K562 (cell line): ENCODE data around the gene NDP. TPM values are rescaled to one million over a fixed set of nuclear protein-coding genes. Genes with fewer than 3 reads are reported as not detected.

Experiments
- ATAC-seq: fragments of 200-7000 bp; cut with Tn5 transposase; 3 replicates; pipeline ENCODE4 v1.9.1; 2020; ENCODE audit warnings: moderate library complexity
- BruUV-seq: library from RNA; stranded (reverse); fragments of 400-500 nt; replicated peaks from 2 replicates; lab custom pipeline; 2021; lab: Mats Ljungman, UMichigan
- CTCF ChIA-PET: fragments of 300-600 bp; formaldehyde crosslinking; extraction: SDS; loops from one replicate; lab custom pipeline; 2021; ENCODE audit warnings: low intra/inter-chr PET ratio; lab: Yijun Ruan, JAX
- POLR2A ChIA-PET: fragments of 300-600, 350-650 bp; sonication (Branson Sonifier 250); formaldehyde crosslinking; extraction: SDS; loops from one replicate; lab custom pipeline; 2021; ENCODE audit warnings: antibody characterized with exemption, inconsistent platforms; lab: Yijun Ruan, JAX
- DNase-seq, 4 experiments: peaks; one replicate each; pipeline versions ENCODE4 v3.0.0 to v3.0.0-alpha.2; 2011 to 2018; ENCODE audit warnings: low spot score in 3 of 4, mixed read lengths in 3 of 4; ENCODE audit errors: extremely low read depth in 1 of 4
- FAIRE-seq: peaks from 2 replicates; lab custom pipeline; 2011; peaks lifted over from hg19 to GRCh38; lab: Jason Lieb, UNC
- H2AFZ ChIP-seq: 2 replicates; pipeline ENCODE4 v1.6.0; 2011; ENCODE audit warnings: low read depth, low read length, control low read depth, inconsistent platforms
- H3K27ac ChIP-seq: fragments of 200-600 bp; 3 replicates; pipeline ENCODE4 v1.8.0; 2011; ENCODE audit warnings: low read depth, mild to moderate bottlenecking, control low read depth, inconsistent platforms, low read length, moderate library complexity, mixed read lengths; ENCODE audit errors: extremely low read depth
- H3K27me3 ChIP-seq, 2 experiments: fragments of 300-600 bp in 1 of 2; 2 replicates in 1 of 2; 3 replicates in 1 of 2; pipeline versions ENCODE4 v1.6.0 to v1.8.0; 2011; ENCODE audit warnings: inconsistent platforms in 2 of 2, low read length in 2 of 2, mild to moderate bottlenecking in 1 of 2, mixed read lengths in 1 of 2, moderate library complexity in 1 of 2; ENCODE audit not compliant: control insufficient read depth in 2 of 2, insufficient read depth in 2 of 2
- H3K36me3 ChIP-seq: fragments of 300-600 bp; 3 replicates; pipeline ENCODE4 v1.8.0; 2011; ENCODE audit warnings: mild to moderate bottlenecking, low read length, inconsistent platforms; ENCODE audit not compliant: control insufficient read depth, insufficient read depth
- H3K4me1 ChIP-seq, 2 experiments: fragments of 200-600 bp in 1 of 2; replicated peaks in 1 of 2; 2 replicates in 1 of 2; 3 replicates in 1 of 2; pipeline versions ENCODE4 v1.5.1 to v1.8.0; 2011; ENCODE audit warnings: inconsistent platforms in 2 of 2, low read length in 2 of 2, mild to moderate bottlenecking in 1 of 2, mixed read lengths in 1 of 2, moderate library complexity in 1 of 2; ENCODE audit not compliant: control insufficient read depth in 2 of 2, insufficient read depth in 2 of 2
- H3K4me2 ChIP-seq: 2 replicates; pipeline ENCODE4 v1.6.1; 2011; ENCODE audit warnings: low read length, control low read depth, inconsistent platforms, mixed read lengths; ENCODE audit not compliant: insufficient read depth
- H3K4me3 ChIP-seq: fragments of 200-600 bp; sonication (generic), shearing (Covaris generic); 2 replicates; pipeline ENCODE4 v1.5.1; 2016; ENCODE audit warnings: control low read depth, inconsistent platforms
- H3K79me2 ChIP-seq: fragments of 200-600 bp; 3 replicates; pipeline ENCODE4 v1.8.0; 2011; ENCODE audit warnings: low read length, inconsistent platforms; ENCODE audit not compliant: control insufficient read depth, insufficient read depth
- H3K9ac ChIP-seq, 2 experiments: 2 replicates each; pipeline versions ENCODE4 v1.6.0 to v1.6.1; 2011; ENCODE audit warnings: low read depth in 2 of 2, low read length in 2 of 2, control low read depth in 1 of 2, inconsistent platforms in 1 of 2, mild to moderate bottlenecking in 1 of 2, mixed read lengths in 1 of 2; ENCODE audit not compliant: insufficient read depth in 1 of 2
- H3K9me1 ChIP-seq: one replicate; pipeline ENCODE4 v1.6.0; 2011; ENCODE audit warnings: inconsistent platforms, mild to moderate bottlenecking, low read length, moderate library complexity; ENCODE audit not compliant: control insufficient read depth, insufficient read depth
- H3K9me3 ChIP-seq: replicated peaks from 2 replicates; pipeline ENCODE4 v1.5.1; 2011; ENCODE audit warnings: low read depth, low read length, inconsistent platforms; ENCODE audit not compliant: control insufficient read depth, insufficient read depth
- H4K20me1 ChIP-seq: replicated peaks from 2 replicates; pipeline ENCODE4 v1.6.1; 2011; ENCODE audit warnings: low read length, inconsistent platforms, mixed read lengths; ENCODE audit not compliant: control insufficient read depth, insufficient read depth
- CREB3L1 ChIP-seq: fragments of 450-650 bp; IDR thresholded peaks from 2 replicates; pipeline ENCODE4 v1.6.1; 2014; ENCODE audit warnings: low read depth, mild to moderate bottlenecking, moderate library complexity, borderline replicate concordance
- ZNF121 ChIP-seq: sonication (generic); formaldehyde crosslinking; conservative IDR thresholded peaks from 2 replicates; pipeline ENCODE4 v1.8.0; 2022; ENCODE audit warnings: missing genetic modification reagents
- WGBS: fragments of 100-300 bp; shearing (Covaris generic); methylation state at CpG from one replicate; pipeline ENCODE4 v1.1.6; 2016; ENCODE audit warnings: low coverage, mixed read lengths; ENCODE audit not compliant: insufficient coverage; ENCODE audit errors: missing lambda C conversion rate; 5-methylcytosine and 5-hydroxymethylcytosine counted together
- in situ Hi-C: fragments of 300-500 bp; cut with MboI; formaldehyde crosslinking; loops from 4 replicates; pipeline ENCODE4 v1.15.0; 2018; ENCODE audit warnings: inconsistent platforms, mixed read lengths
- intact Hi-C: fragments of 100-400 bp; cut with micrococcal nuclease; formaldehyde crosslinking; loops from 2 replicates; pipeline ENCODE4 v1.14.2; 2022
- polyA plus RNA-seq, 8 experiments: library from polyadenylated mRNA; depleted of rRNA in 4 of 8; stranded (reverse) in 5 of 8; unstranded in 3 of 8; fragments of >200 nt; fragmentation: Nextera tagmentation in 2 of 8; fragmentation: Illumina TruSeq in 1 of 8; extraction: Ambion mirVana in 2 of 8; extraction: Trizol in 1 of 8; gene quantifications; 2 replicates each; pipeline versions ENCODE4 v1.2.1 to v1.2.3, GENCODE V29; 2011 to 2014; ENCODE audit warnings: inconsistent platforms in 1 of 8, missing spikeins in 1 of 8
- total RNA-seq, 7 experiments: library from RNA; depleted of rRNA in 6 of 7; stranded (reverse); fragments of >200 nt in 6 of 7; fragmentation: Illumina TruSeq in 2 of 7; extraction: Trizol in 2 of 7; gene quantifications; 2 replicates each; pipeline versions ENCODE4 v1.2.1 to v1.2.3, GENCODE V29; 2011 to 2021; ENCODE audit warnings: low replicate concordance in 1 of 7

Gene NDP
- total and polyA plus RNA-seq, 9 of the 15 experiments (the other 6 are each of a cell fraction or from before 2014, with no cell fraction given): not detected

- no peak overlapping the region for H3K4me2 ChIP-seq
- BruUV-seq: no TSS peak
- peaks cover 3 to 10% of the 10 kb centered on the region in 2 experiments; a peak in 4 of 5 replicates for H3K27me3 ChIP-seq
Measured at GRCh38 chrX:43976205-43976604, 3.0 kb upstream of the NDP start.

GRCh38 chrX:43975796-43976195, 2.6 kb upstream of the NDP start:
- peaks cover 3 to 10% of the 10 kb centered on the region in 2 experiments; a peak in 4 of 5 replicates for H3K27me3 ChIP-seq
- POLR2A ChIA-PET: no interaction called here
- H3K9me3 ChIP-seq: no peaks in the 10 kb centered on the region
- intact Hi-C loops (no loop called here), in situ Hi-C loops (no loop called here)
- H3K4me1 ChIP-seq: no peaks in the 10 kb centered on the region
- H4K20me1 ChIP-seq: no peaks in the 10 kb centered on the region
- H3K27ac ChIP-seq: no peak overlapping the region
- DNase-seq: no peak
- H3K79me2 ChIP-seq: no peaks in the 10 kb centered on the region
- H3K9me1 ChIP-seq: no peaks in the 10 kb centered on the region
- H3K9ac ChIP-seq: no peak overlapping the region
- ATAC-seq: no peak
- H3K4me3 ChIP-seq: no peak overlapping the region
- H3K4me2 ChIP-seq: no peak overlapping the region
- CTCF ChIA-PET: no interaction called here
- no TSS peak for BruUV-seq
- no peak for TF ChIP-seq ZNF121
- TF ChIP-seq, all 486 proteins: peak for 0
- no peak overlapping the region for H2AFZ ChIP-seq
- FAIRE-seq: no peak
- 0% methylated on average over 5 of the region's 5 CpGs for WGBS
- H3K36me3 ChIP-seq: no peaks in the 10 kb centered on the region

More at GRCh38 chrX:43976205-43976604, 3.0 kb upstream of the NDP start:
- FAIRE-seq: no peak
- TF ChIP-seq CREB3L1: no peak
- TF ChIP-seq, all 486 proteins: peak for 0
- Histone ChIP-seq H3K9ac (no peak overlapping the region), H3K4me1 (no peaks in the 10 kb centered on the region), H4K20me1 (no peaks in the 10 kb centered on the region), H3K27ac (no peak overlapping the region), H3K9me1 (no peaks in the 10 kb centered on the region), H3K4me3 (no peak overlapping the region), H2AFZ (no peak overlapping the region), H3K79me2 (no peaks in the 10 kb centered on the region), H3K36me3 (no peaks in the 10 kb centered on the region), H3K9me3 (no peaks in the 10 kb centered on the region)
- POLR2A ChIA-PET: no interaction called here
- CTCF ChIA-PET: no interaction called here
- DNase-seq (no peak), ATAC-seq (no peak)
- intact Hi-C loops (no loop called here), in situ Hi-C loops (no loop called here)
